Glutamatergic neuron (in vitro differentiated cells): ENCODE data around the gene SLC39A6. TPM values are rescaled to one million over a fixed set of nuclear protein-coding genes. Genes with fewer than 3 reads are reported as not detected.
"Not testable (repeated sequence)": the region's sequence is repeated elsewhere in the genome, so short reads cannot be mapped to it uniquely, and the experiment has no call there.

Experiments
- DNase-seq: peaks from one replicate; pipeline ENCODE4 v3.0.0; 2022
- H3K27ac Mint-ChIP-seq: one replicate; pipeline ENCODE4 v1.8.0; 2020; ENCODE audit warnings: mild to moderate bottlenecking, mixed read lengths, inconsistent platforms; ENCODE audit not compliant: unreplicated experiment
- H3K27me3 Mint-ChIP-seq: one replicate; pipeline ENCODE4 v1.8.0; 2020; ENCODE audit warnings: mild to moderate bottlenecking, moderate library complexity, mixed read lengths, inconsistent platforms; ENCODE audit not compliant: unreplicated experiment
- H3K36me3 Mint-ChIP-seq: one replicate; pipeline ENCODE4 v1.8.0; 2020; ENCODE audit warnings: mild to moderate bottlenecking, mixed read lengths, inconsistent platforms; ENCODE audit not compliant: unreplicated experiment
- H3K4me1 Mint-ChIP-seq: one replicate; pipeline ENCODE4 v1.8.0; 2020; ENCODE audit warnings: mild to moderate bottlenecking, low read depth, mixed read lengths, inconsistent platforms; ENCODE audit not compliant: unreplicated experiment
- H3K4me3 Mint-ChIP-seq: one replicate; pipeline ENCODE4 v1.8.0; 2020; ENCODE audit warnings: mild to moderate bottlenecking, mixed read lengths, inconsistent platforms; ENCODE audit not compliant: unreplicated experiment
- H3K9me3 Mint-ChIP-seq: one replicate; pipeline ENCODE4 v1.8.0; 2020; ENCODE audit warnings: mild to moderate bottlenecking, moderate library complexity, mixed read lengths, inconsistent platforms; ENCODE audit not compliant: unreplicated experiment
- total RNA-seq: library from RNA; stranded (reverse); fragmentation: NEBNext Ultra II Directional; extraction: Animal tissue kit (Norgen Biotek cat#: 25700); gene quantifications from one replicate; pipeline ENCODE4 v1.2.1, GENCODE V29; 2021; ENCODE audit not compliant: unreplicated experiment
- TF ChIP-seq, protein P1 (sequence below): fragments of 200-600 bp; sonication (generic); IDR thresholded peaks from one replicate; pipeline ENCODE4 v1.5.0; 2021; ENCODE audit not compliant: partially characterized antibody, unreplicated experiment

Gene SLC39A6
- total RNA-seq, 1 donor from 2014 or later: 113 TPM

- Mint-ChIP-seq H3K27ac (peak overlapping the region; percentile 86), H3K4me3 (peak overlapping the region; percentile 1), H3K4me1 (peaks cover 17% of the 10 kb centered on the region), H3K27me3 (peaks cover 2% of the 10 kb centered on the region), H3K36me3 (no peaks in the 10 kb centered on the region), H3K9me3 (peaks cover 5% of the 10 kb centered on the region)
- TF ChIP-seq, protein P1, sequence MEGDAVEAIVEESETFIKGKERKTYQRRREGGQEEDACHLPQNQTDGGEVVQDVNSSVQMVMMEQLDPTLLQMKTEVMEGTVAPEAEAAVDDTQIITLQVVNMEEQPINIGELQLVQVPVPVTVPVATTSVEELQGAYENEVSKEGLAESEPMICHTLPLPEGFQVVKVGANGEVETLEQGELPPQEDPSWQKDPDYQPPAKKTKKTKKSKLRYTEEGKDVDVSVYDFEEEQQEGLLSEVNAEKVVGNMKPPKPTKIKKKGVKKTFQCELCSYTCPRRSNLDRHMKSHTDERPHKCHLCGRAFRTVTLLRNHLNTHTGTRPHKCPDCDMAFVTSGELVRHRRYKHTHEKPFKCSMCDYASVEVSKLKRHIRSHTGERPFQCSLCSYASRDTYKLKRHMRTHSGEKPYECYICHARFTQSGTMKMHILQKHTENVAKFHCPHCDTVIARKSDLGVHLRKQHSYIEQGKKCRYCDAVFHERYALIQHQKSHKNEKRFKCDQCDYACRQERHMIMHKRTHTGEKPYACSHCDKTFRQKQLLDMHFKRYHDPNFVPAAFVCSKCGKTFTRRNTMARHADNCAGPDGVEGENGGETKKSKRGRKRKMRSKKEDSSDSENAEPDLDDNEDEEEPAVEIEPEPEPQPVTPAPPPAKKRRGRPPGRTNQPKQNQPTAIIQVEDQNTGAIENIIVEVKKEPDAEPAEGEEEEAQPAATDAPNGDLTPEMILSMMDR: no peak
- no peak for DNase-seq
Measured at GRCh38 chr18:36175481-36175880, 46.3 kb upstream of the SLC39A6 start.

- Mint-ChIP-seq H3K4me1 (peaks cover 12% of the 10 kb centered on the region), H3K27ac (peak overlapping the region; percentile 82), H3K36me3 (peaks cover 19% of the 10 kb centered on the region), H3K27me3 (peaks cover 2% of the 10 kb centered on the region), H3K4me3 (no peak overlapping the region), H3K9me3 (no peaks in the 10 kb centered on the region)
- DNase-seq: no peak
- TF ChIP-seq, protein P1: no peak
Measured at GRCh38 chr18:36169938-36170337, 40.8 kb upstream of the SLC39A6 start.

DNA sequence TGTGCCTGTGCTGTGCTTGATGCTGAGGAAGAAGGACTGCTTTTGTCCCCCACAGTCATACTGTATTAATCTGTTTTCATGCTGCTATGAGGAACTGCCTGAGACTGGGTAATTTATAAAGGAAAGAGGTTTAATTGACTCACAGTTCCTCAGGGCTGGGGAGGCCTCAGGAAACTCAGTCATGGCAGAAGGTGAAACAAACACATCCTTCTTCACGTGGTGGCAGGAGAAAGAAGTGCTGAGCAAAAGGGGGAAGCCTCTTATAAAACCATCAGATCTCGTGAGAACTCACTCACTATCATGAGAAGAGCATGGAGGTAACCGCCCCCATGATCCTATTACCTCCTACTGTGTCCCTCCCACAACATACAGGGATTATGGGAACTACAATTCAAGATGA, 39.2 kb upstream of the SLC39A6 start:
- H3K4me3 Mint-ChIP-seq, H3K27ac Mint-ChIP-seq, H3K9me3 Mint-ChIP-seq, DNase-seq, H3K4me1 Mint-ChIP-seq, H3K27me3 Mint-ChIP-seq: not testable (repeated sequence)
- peaks cover 19% of the 10 kb centered on the region for H3K36me3 Mint-ChIP-seq

DNA sequence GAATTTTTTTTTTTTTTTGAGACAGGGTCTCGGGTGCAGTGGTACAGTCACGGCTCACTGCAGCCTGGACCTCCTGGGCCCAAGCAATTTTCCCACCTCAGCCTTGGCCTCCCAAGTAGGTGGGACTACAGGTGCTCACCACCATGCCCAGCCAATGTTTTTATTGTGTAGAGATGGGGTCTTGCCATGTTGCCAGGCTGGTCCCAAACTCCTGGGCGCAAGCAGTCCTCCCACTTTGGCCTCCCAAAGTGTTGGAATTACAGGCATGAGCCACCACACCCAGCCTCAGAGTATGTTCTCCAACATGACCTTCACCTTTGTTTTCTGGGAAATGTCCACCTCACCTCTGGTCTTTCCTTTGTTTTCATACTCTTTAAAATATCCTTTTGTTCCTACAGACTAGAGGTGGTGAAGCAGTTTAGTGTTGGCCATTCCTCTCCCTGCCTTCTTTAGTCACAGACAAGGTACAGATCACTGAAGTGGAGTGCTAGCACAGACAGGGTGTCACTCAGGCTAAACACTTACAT, 38.6 kb upstream of the SLC39A6 start:
- Mint-ChIP-seq H3K4me3 (no peak overlapping the region), H3K36me3 (peaks cover 19% of the 10 kb centered on the region), H3K27me3 (peaks cover 2% of the 10 kb centered on the region), H3K27ac (no peak overlapping the region), H3K4me1 (peaks cover 3% of the 10 kb centered on the region), H3K9me3 (no peaks in the 10 kb centered on the region)
- TF ChIP-seq, protein P1: no peak
- no peak for DNase-seq

GRCh38 chr18:36162981-36163380, 33.8 kb upstream of the SLC39A6 start:
- Mint-ChIP-seq H3K36me3 (peaks cover 9% of the 10 kb centered on the region), H3K27me3 (no peaks in the 10 kb centered on the region)

More at GRCh38 chr18:36162981-36163380, 33.8 kb upstream of the SLC39A6 start:
- no peak overlapping the region for H3K27ac Mint-ChIP-seq
- no peaks in the 10 kb centered on the region for H3K9me3 Mint-ChIP-seq
- TF ChIP-seq, protein P1: no peak
- H3K4me3 Mint-ChIP-seq: no peak overlapping the region
- no peak for DNase-seq
- no peaks in the 10 kb centered on the region for H3K4me1 Mint-ChIP-seq
